Sigmoid colon (tissue), 7 donors: ENCODE results near the gene LIN7B. TPM values are rescaled to one million over a fixed set of nuclear protein-coding genes. Genes with fewer than 3 reads are reported as not detected.
"Not testable (repeated sequence)": the region's sequence is repeated elsewhere in the genome, so short reads cannot be mapped to it uniquely, and the experiment has no call there.

ENCODE experiments used
- DNase-seq: peaks from one replicate; pipeline ENCODE4 v3.0.0-alpha.2; 2019
- H3K27ac ChIP-seq, 4 donors: fragments of 200-600 bp; sonication (generic); one replicate each; pipeline ENCODE4 v1.5.1; 2016 to 2019; ENCODE audit warnings: mild to moderate bottlenecking in 1 of 4
- H3K27me3 ChIP-seq, 3 donors: fragments of 200-600 bp; sonication (generic); one replicate each; pipeline ENCODE4 v1.5.1; 2019; ENCODE audit warnings: mild to moderate bottlenecking in 1 of 3
- H3K36me3 ChIP-seq, 4 donors: fragments of 200-600 bp; sonication (generic); one replicate each; pipeline ENCODE4 v1.5.1; 2016 to 2019
- H3K4me1 ChIP-seq, 4 donors: fragments of 200-600 bp; sonication (generic); one replicate each; pipeline ENCODE4 v1.5.1; 2017 to 2019
- H3K4me3 ChIP-seq, 4 donors: fragments of 200-600 bp; sonication (generic); one replicate each; pipeline ENCODE4 v1.5.1; 2017 to 2019; ENCODE audit warnings: mild to moderate bottlenecking in 2 of 4, moderate library complexity in 1 of 4
- H3K9me3 ChIP-seq, 4 donors: fragments of 200-600 bp in 3 of 4; sonication (generic) in 3 of 4; one replicate each; pipeline versions ENCODE4 v1.5.1 to v1.6.1; 2013 to 2019
- EP300 ChIP-seq, 4 donors: sonication (generic); formaldehyde crosslinking; IDR thresholded peaks; one replicate each; pipeline ENCODE4 v1.6.1; 2017; ENCODE audit warnings: antibody characterized with exemption in 4 of 4
- POLR2A ChIP-seq, 2 donors: fragments of 450-650 bp; IDR thresholded peaks; one replicate each; pipeline ENCODE4 v1.6.1; 2016; ENCODE audit warnings: antibody characterized with exemption in 2 of 2, mild to moderate bottlenecking in 2 of 2, moderate library complexity in 2 of 2
- POLR2AphosphoS5 ChIP-seq, 4 donors: sonication (generic); formaldehyde crosslinking; IDR thresholded peaks; one replicate each; pipeline ENCODE4 v1.6.1; 2017; ENCODE audit warnings: antibody characterized with exemption in 4 of 4
- WGBS, 2 donors: extraction: QIAGEN DNeasy Blood & Tissue Kit; methylation state at CpG; one replicate each; pipeline ENCODE4 v1.1.7; 2013; 5-methylcytosine and 5-hydroxymethylcytosine counted together
- intact Hi-C: fragments of 100-400 bp; cut with DNase I; formaldehyde crosslinking; loops from one replicate; pipeline ENCODE4 v1.15.1; 2023
- polyA plus RNA-seq, 3 donors: library from polyadenylated mRNA; stranded (reverse); fragments of 200-250 nt; gene quantifications; one replicate each; pipeline ENCODE4 v1.2.3, GENCODE V29; 2013
- total RNA-seq, 4 donors: library from RNA; depleted of rRNA; stranded (reverse); fragments of >200 nt; gene quantifications; one replicate each; pipeline ENCODE4 v1.1.0, GENCODE V29; 2016
- TF ChIP-seq, protein P1 (sequence below), 4 experiments: fragments of 450-650 bp in 3 of 4; fragments of 200-600 bp in 1 of 4; IDR thresholded peaks; one replicate each; pipeline ENCODE4 v1.5.1; 2016 to 2019; ENCODE audit warnings: antibody characterized with exemption in 4 of 4, mild to moderate bottlenecking in 3 of 4, moderate library complexity in 2 of 4
- donor health status: healthy with polysubstance abuse.
- donor health status: Bipolar disorder and iron deficiency.
- donor health status: healthy.

The LIN7B gene
- total and polyA plus RNA-seq, 7 donors: 9.9 to 28.8 (median 17.4) TPM

DNA sequence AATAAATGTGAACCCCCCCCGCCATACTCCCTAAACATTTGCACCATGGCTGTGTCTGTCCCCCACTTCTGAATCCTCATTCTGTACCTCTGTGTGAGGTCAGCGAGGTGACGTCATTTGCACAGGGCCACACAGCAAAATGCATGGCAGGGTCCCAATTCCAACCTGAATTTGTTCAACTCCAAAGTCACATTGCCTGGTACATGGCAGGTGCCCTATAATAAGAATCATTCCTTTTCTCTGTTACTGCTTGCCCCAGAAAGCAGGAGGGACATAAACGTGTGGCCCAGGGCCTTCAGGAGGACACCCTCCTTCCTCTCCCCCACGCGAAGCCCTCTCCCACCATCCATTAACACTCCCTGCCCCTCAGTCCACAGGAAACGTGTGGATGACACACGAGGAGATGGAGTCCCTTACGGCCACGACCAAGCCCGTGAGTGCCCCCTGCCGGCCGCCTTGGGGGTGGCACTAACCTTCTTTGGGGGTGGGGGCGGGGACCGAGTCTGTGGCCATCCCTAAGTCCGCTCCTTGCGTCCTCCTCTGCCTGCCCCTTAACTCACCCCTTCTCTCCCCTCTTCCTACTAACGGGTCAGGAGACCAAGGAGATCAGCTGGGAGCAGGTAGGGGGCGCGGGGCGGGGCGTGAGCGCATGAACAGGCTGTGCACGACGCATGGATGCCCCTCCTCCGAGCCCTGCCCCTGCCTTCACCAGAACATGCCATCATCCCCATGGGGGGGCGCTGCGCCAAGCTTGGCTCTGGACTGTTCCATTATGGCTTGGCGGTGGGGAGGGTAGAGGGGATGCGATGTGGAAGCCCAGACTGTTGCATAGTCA is 31.6 kb downstream of the LIN7B start:
- Histone ChIP-seq H3K9me3 (no peaks in the 10 kb centered on the region), H3K27ac (peak overlapping the region in 1 of 4 donors; percentile 10), H3K4me3 (peak overlapping the region in 2 of 4 donors; percentile 26 to 36), H3K4me1 (peaks cover 0 to 47% (median 37%) of the 10 kb centered on the region in 4 donors), H3K27me3 (peaks cover 0 to 2% (median 0%) of the 10 kb centered on the region in 3 donors), H3K36me3 (no peaks in the 10 kb centered on the region)
- intact Hi-C loops: loop anchor here (5.0 kb wide), 2 partner anchors 62 to 153 kb away; partner anchors contain the start of genes GYS1 and RUVBL2
- DNase-seq: peak; percentile 83
- TF ChIP-seq POLR2A (IDR thresholded peaks at IDR 0.05) (no peak), POLR2AphosphoS5 (IDR thresholded peaks at IDR 0.05) (no peak), EP300 (IDR thresholded peaks at IDR 0.05) (no peak)
- TF ChIP-seq, protein P1, sequence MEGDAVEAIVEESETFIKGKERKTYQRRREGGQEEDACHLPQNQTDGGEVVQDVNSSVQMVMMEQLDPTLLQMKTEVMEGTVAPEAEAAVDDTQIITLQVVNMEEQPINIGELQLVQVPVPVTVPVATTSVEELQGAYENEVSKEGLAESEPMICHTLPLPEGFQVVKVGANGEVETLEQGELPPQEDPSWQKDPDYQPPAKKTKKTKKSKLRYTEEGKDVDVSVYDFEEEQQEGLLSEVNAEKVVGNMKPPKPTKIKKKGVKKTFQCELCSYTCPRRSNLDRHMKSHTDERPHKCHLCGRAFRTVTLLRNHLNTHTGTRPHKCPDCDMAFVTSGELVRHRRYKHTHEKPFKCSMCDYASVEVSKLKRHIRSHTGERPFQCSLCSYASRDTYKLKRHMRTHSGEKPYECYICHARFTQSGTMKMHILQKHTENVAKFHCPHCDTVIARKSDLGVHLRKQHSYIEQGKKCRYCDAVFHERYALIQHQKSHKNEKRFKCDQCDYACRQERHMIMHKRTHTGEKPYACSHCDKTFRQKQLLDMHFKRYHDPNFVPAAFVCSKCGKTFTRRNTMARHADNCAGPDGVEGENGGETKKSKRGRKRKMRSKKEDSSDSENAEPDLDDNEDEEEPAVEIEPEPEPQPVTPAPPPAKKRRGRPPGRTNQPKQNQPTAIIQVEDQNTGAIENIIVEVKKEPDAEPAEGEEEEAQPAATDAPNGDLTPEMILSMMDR (IDR thresholded peaks at IDR 0.05): peak; percentile 59 to 91 (median 73)
- WGBS, 2 donors: 9% methylated on average over 30 of the region's 30 CpGs

DNA sequence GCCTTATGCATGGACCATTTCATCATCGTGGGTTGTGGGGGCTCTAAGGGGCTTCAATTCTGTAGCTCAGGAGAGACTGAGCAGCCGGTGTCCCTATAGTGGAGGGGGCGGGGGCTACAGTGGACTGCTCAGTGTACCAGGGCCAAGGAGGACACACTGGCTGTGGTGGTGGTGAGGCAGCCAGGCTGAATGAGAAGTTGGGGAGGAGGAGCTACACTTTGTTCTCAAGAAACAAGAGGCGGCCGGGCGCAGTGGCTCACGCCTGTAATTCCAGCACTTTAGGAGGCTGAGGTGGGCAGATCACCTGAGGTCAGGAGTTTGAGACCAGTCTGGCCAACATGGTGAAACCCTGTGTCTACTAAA is 32.2 kb downstream of the LIN7B start:
- H3K4me3 ChIP-seq: peak overlapping the region in 1 of 4 donors; percentile 36
- WGBS, 2 donors: 33 to 50% methylated on average over 7 of the region's 7 CpGs
- not testable (repeated sequence) for H3K36me3 ChIP-seq, DNase-seq, H3K27me3 ChIP-seq, H3K9me3 ChIP-seq
- peaks cover 0 to 53% (median 43%) of the 10 kb centered on the region in 4 donors for H3K4me1 ChIP-seq
- intact Hi-C loops: loop anchor here (5.0 kb wide), 2 partner anchors 61 to 154 kb away; partner anchors contain the start of genes GYS1 and RUVBL2
- H3K27ac ChIP-seq: peak overlapping the region in 1 of 4 donors; percentile 10

DNA sequence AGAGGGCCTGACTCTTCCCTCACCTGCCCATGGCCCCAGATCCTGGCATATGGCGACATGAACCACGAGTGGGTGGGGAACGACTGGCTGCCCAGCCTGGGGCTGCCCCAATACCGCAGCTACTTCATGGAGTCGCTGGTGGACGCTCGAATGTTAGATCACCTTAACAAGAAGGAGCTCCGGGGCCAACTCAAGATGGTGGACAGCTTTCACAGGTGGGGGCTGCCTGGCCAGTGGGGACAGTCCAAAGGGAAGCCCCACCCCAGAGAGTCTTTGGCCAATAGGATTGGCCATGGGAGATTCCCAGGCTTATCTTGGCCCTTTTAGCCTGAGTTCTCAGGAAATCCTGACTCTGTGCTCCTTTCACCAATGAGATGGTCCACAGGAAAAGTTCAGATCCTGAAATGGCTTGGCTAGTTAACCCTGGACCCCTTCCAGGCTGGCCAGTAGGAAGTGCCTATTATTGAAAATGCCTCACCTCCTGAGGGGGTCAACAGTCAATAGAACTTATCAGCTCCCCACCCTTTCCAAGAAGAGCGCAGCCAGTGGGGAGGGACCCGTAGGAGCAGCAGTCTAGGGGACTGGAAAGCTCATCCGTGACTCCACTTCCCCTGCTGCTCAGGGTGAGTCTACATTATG is 34.0 kb downstream of the LIN7B start:
- peaks cover 0 to 2% (median 0%) of the 10 kb centered on the region in 3 donors for H3K27me3 ChIP-seq
- DNase-seq: no peak
- TF ChIP-seq POLR2AphosphoS5 (IDR thresholded peaks at IDR 0.05) (peak in 1 of 4 donors; percentile 11), EP300 (IDR thresholded peaks at IDR 0.05) (no peak), POLR2A (IDR thresholded peaks at IDR 0.05) (no peak)
- TF ChIP-seq, protein P1 (IDR thresholded peaks at IDR 0.05): no peak
- H3K27ac ChIP-seq: peak overlapping the region; percentile 7 to 85 (median 78)
- WGBS, 2 donors: 59 to 74% methylated on average over 11 of the region's 11 CpGs
- no peaks in the 10 kb centered on the region for H3K36me3 ChIP-seq
- peak overlapping the region in 3 of 4 donors; percentile 62 to 72 (median 66) for H3K4me3 ChIP-seq
- H3K4me1 ChIP-seq: peaks cover 0 to 52% (median 44%) of the 10 kb centered on the region in 4 donors
- H3K9me3 ChIP-seq: no peaks in the 10 kb centered on the region
- intact Hi-C loops: loop anchor here (5.0 kb wide), 2 partner anchors 59 to 156 kb away; partner anchors contain the start of genes GYS1 and RUVBL2

DNA sequence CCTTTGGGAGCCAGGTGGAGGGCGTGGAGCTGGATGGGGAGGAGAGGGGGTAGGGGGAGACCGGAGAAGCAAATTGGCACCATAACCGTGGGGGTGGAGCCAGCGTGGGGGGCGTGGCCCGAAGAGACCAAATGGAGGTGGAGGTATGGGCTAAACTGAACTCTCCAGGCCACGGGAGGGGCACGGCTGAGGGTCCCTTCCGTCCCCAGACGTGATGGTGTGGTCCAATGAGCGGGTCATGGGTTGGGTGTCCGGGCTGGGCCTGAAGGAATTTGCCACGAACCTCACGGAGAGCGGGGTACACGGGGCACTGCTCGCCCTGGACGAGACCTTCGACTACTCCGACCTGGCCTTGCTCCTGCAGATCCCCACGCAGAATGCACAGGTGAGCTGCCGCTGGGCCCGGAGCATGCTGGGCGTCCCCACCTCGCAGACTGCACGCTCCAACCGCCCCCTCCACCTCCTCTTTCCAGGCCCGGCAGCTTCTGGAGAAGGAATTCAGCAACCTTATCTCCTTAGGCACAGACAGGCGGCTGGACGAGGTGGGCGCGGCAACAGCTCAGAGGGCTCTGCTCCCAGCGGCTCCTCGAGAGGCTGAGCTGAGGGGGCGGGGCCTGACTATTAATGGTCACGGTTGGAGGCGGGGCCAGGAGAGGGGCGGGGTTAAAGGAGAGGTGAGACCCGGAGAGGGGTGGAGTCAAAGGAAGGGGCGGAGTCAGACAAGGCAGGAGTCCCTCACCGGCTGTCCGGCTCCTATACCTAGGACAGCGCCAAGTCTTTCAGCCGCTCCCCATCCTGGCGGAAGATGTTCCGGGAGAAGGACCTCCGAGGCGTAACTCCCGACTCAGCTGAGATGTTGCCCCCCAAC is 34.8 kb downstream of the LIN7B start:
- Histone ChIP-seq H3K4me3 (peak overlapping the region; percentile 47 to 72 (median 64)), H3K27me3 (peaks cover 0 to 2% (median 0%) of the 10 kb centered on the region in 3 donors), H3K27ac (peak overlapping the region; percentile 76 to 85 (median 79)), H3K9me3 (no peaks in the 10 kb centered on the region), H3K36me3 (no peaks in the 10 kb centered on the region), H3K4me1 (peaks cover 0 to 50% (median 43%) of the 10 kb centered on the region in 4 donors)
- DNase-seq: peak; percentile 97
- TF ChIP-seq POLR2A (IDR thresholded peaks at IDR 0.05): peak in 1 of 2 donors; percentile 74
- TF ChIP-seq POLR2AphosphoS5 (IDR thresholded peaks at IDR 0.05): peak; percentile 16 to 67 (median 38)
- TF ChIP-seq EP300 (IDR thresholded peaks at IDR 0.05): no peak
- whole genome bisulfite sequencing, 2 donors: 0 to 4% methylated on average over 49 of the region's 49 CpGs
- intact Hi-C loops: loop anchor here (5.0 kb wide), 2 partner anchors 58 to 157 kb away; partner anchors contain the start of genes GYS1 and RUVBL2

DNA sequence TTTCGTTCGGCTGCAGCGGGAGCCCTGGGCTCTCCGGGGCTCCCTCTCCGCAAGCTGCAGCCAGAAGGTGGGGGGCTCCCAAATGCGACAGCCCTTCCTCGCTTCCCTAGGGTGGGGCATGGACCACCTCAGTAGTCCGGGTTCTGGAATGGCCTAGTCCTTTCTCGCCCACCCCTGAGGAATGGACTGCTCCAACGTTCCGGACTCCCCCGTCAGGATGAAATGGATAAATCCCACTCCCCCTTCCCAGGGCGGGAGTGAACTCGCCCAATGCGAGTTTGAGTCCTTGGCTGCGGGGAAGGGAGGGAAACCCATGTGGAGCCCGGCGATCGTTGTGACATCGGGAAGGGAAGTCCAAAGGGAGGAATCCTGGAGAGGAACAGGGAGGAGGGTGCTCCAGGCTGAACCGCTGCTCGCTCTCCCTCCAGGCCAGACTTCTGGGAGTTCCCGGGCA is 35.5 kb downstream of the LIN7B start:
- Histone ChIP-seq H3K4me3 (peak overlapping the region; percentile 47 to 72 (median 64)), H3K9me3 (no peaks in the 10 kb centered on the region), H3K4me1 (peaks cover 0 to 50% (median 43%) of the 10 kb centered on the region in 4 donors), H3K27ac (peak overlapping the region; percentile 76 to 85 (median 79)), H3K36me3 (no peaks in the 10 kb centered on the region), H3K27me3 (peaks cover 0 to 2% (median 0%) of the 10 kb centered on the region in 3 donors)
- intact Hi-C loops: loop anchor here (5.0 kb wide), 2 partner anchors 58 to 157 kb away; partner anchors contain the start of genes GYS1 and RUVBL2
- DNase-seq: peak; percentile 87
- TF ChIP-seq POLR2A (IDR thresholded peaks at IDR 0.05): no peak
- peak in 1 of 4 donors; percentile 18 for TF ChIP-seq POLR2AphosphoS5 (IDR thresholded peaks at IDR 0.05)
- 0 to 1% methylated on average over 23 of the region's 23 CpGs for whole genome bisulfite sequencing, 2 donors
